Bronchial epithelial cell (primary cell): ENCODE data around the gene ACTG2. TPM values are rescaled to one million over a fixed set of nuclear protein-coding genes. Genes with fewer than 3 reads are reported as not detected.

Source experiments
- DNase-seq: peaks from one replicate; pipeline ENCODE4 v3.0.0-alpha.2; 2010; ENCODE audit warnings: low read depth
- FAIRE-seq: peaks from 2 replicates; lab custom pipeline; 2011; peaks lifted over from hg19 to GRCh38; lab: Jason Lieb, UNC
- H3K27me3 ChIP-seq: 2 replicates; pipeline ENCODE4 v1.5.1; 2011; ENCODE audit warnings: low read length; ENCODE audit not compliant: control insufficient read depth, insufficient read depth
- H3K36me3 ChIP-seq: 2 replicates; pipeline ENCODE4 v1.5.1; 2011; ENCODE audit warnings: low read length; ENCODE audit not compliant: control insufficient read depth, insufficient read depth
- H3K4me3 ChIP-seq: 2 replicates; pipeline ENCODE4 v1.5.1; 2011; ENCODE audit warnings: mild to moderate bottlenecking, low read depth, low read length, control low read depth
- total RNA-seq: library from RNA; depleted of rRNA; stranded (reverse); fragments of >200 nt; gene quantifications from 2 replicates; pipeline ENCODE4 v1.2.1, GENCODE V29; 2014
- TF ChIP-seq, protein P1 (sequence below): IDR thresholded peaks from 2 replicates; pipeline ENCODE4 v1.5.1; 2011; ENCODE audit warnings: mild to moderate bottlenecking, moderate library complexity, low read length, control low read depth, inconsistent platforms; ENCODE audit not compliant: insufficient read depth, severe bottlenecking

Gene ACTG2
- total RNA-seq, 1 donor from 2014 or later, result not detected

- Histone ChIP-seq H3K27me3 (no peaks in the 10 kb centered on the region), H3K36me3 (no peaks in the 10 kb centered on the region), H3K4me3 (no peak overlapping the region)
- TF ChIP-seq, protein P1, sequence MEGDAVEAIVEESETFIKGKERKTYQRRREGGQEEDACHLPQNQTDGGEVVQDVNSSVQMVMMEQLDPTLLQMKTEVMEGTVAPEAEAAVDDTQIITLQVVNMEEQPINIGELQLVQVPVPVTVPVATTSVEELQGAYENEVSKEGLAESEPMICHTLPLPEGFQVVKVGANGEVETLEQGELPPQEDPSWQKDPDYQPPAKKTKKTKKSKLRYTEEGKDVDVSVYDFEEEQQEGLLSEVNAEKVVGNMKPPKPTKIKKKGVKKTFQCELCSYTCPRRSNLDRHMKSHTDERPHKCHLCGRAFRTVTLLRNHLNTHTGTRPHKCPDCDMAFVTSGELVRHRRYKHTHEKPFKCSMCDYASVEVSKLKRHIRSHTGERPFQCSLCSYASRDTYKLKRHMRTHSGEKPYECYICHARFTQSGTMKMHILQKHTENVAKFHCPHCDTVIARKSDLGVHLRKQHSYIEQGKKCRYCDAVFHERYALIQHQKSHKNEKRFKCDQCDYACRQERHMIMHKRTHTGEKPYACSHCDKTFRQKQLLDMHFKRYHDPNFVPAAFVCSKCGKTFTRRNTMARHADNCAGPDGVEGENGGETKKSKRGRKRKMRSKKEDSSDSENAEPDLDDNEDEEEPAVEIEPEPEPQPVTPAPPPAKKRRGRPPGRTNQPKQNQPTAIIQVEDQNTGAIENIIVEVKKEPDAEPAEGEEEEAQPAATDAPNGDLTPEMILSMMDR, result no peak
- FAIRE-seq (no peak), DNase-seq (no peak)
Observed at GRCh38 chr2:73914667-73915066, 21.9 kb downstream of the ACTG2 start.

DNA sequence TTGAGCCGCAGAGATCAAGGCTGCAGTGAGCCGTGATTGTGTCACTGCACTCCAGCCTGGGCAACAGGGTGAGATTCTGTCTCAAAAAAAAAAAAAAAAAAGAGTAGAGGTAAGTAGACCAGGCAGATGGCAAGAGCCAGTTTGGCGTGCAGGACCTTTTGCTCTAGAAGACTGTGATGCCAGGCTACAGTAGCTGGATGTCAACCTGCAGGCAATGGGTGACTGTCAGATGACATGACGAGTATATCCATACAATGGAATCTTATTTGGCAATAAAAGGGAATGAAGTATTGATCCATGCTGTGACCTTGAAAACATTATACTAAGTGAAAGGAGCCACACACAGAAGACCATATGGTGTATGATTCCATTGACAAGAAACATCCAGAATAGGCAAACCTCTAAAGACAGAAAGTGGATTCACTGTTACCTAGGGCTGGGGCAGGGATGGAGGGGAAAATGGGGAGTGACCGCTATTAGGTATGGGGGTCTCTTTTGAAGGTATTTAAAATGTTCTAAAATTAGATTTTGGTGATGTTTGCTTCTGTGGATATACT lies 22.7 kb downstream of the ACTG2 start:
- DNase-seq (no peak), FAIRE-seq (no peak)
- Histone ChIP-seq H3K27me3 (no peaks in the 10 kb centered on the region), H3K4me3 (no peak overlapping the region), H3K36me3 (no peaks in the 10 kb centered on the region)
- TF ChIP-seq, protein P1, result no peak

GRCh38 chr2:73916666-73917065 lies 23.9 kb downstream of the ACTG2 start:
- TF ChIP-seq, protein P1, result no peak
- Histone ChIP-seq H3K4me3 (no peak overlapping the region), H3K36me3 (no peaks in the 10 kb centered on the region), H3K27me3 (no peaks in the 10 kb centered on the region)
- FAIRE-seq, result no peak
- DNase-seq, result no peak

DNA sequence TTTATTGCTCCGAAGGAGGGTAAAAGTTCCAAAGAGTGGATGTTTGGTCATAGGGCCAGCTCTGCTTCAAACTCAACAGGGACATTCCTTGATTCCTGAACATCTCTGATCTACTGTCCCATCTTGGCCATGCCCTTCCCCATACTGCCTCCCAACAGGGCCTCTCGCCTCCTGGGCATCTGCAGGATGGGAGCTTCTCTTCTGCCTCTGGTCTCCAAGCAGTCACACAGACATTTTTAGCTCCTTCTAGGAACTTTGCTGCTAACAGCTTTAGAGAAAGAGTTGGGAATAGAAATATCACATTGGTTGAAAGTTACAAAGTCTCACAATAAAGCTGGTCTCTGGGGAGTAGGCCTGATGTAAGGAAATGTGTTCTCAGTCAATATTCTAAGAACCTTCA lies 24.5 kb downstream of the ACTG2 start:
- Histone ChIP-seq H3K27me3 (no peaks in the 10 kb centered on the region), H3K4me3 (no peak overlapping the region), H3K36me3 (no peaks in the 10 kb centered on the region)
- TF ChIP-seq, protein P1, result no peak
- no peak for FAIRE-seq
- DNase-seq, result no peak

DNA sequence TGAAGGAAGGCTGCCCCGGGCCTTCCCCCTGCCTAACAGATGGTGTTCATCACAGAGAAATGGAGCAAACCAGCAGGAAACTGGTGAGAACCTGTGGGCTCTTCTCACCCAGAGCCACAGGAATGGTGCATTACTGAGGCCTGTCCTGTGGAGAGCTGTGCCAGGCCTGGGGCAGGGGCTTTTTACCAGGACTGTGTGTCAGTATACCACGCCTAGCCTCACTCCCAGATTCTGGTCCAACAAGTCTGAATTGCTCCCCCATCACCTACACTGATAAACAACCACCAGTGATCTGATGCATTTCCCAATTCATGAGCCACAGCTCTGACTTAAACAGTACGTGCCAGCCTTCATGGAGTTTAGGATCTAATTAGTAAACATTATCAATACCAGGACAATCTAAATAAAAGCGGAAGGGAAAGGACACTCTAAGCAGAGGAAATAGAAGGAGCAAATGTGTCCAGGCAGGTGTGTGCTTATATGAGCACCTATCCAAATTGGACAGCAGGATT lies 24.9 kb downstream of the ACTG2 start:
- Histone ChIP-seq H3K27me3 (no peaks in the 10 kb centered on the region), H3K36me3 (no peaks in the 10 kb centered on the region), H3K4me3 (no peak overlapping the region)
- FAIRE-seq, result no peak
- TF ChIP-seq, protein P1, result no peak
- peak; percentile 39 for DNase-seq

GRCh38 chr2:73918856-73919255 lies 26.0 kb downstream of the ACTG2 start:
- Histone ChIP-seq H3K27me3 (no peaks in the 10 kb centered on the region), H3K4me3 (no peak overlapping the region), H3K36me3 (no peaks in the 10 kb centered on the region)
- DNase-seq (no peak), FAIRE-seq (no peak)
- TF ChIP-seq, protein P1, result no peak
